Uterus (tissue), 4 donors: ENCODE results near the gene PRR35. TPM values are rescaled to one million over a fixed set of nuclear protein-coding genes. Genes with fewer than 3 reads are reported as not detected.

ENCODE experiments used
- DNase-seq, 2 donors: peaks; one replicate each; pipeline ENCODE4 v3.0.0-alpha.2; 2019 to 2020
- H3K27ac ChIP-seq, 2 donors: fragments of 200-600 bp; sonication (generic); 1 replicate in 1 of 2; 2 replicates in 1 of 2; pipeline ENCODE4 v1.5.1; 2016 to 2018
- H3K27me3 ChIP-seq, 2 donors: fragments of 200-600 bp; sonication (generic); one replicate each; pipeline ENCODE4 v1.5.1; 2018 to 2019; ENCODE audit warnings: control low read depth in 1 of 2
- H3K36me3 ChIP-seq, 2 donors: fragments of 200-600 bp; sonication (generic); one replicate each; pipeline ENCODE4 v1.5.1; 2019; ENCODE audit warnings: control low read depth in 1 of 2
- H3K4me1 ChIP-seq, 2 donors: fragments of 200-600 bp; sonication (generic); one replicate each; pipeline ENCODE4 v1.5.1; 2018 to 2019; ENCODE audit warnings: control low read depth in 1 of 2
- H3K4me3 ChIP-seq, 2 donors: fragments of 200-600 bp; sonication (generic); 1 replicate in 1 of 2; 2 replicates in 1 of 2; pipeline ENCODE4 v1.5.1; 2018 to 2019; ENCODE audit warnings: mild to moderate bottlenecking in 1 of 2
- H3K9me3 ChIP-seq, 2 donors: fragments of 200-600 bp; sonication (generic); one replicate each; pipeline ENCODE4 v1.5.1; 2019; ENCODE audit warnings: control low read depth in 1 of 2
- CTCF ChIP-seq, 4 experiments: fragments of 200-600 bp in 2 of 4; fragments of 450-650 bp in 2 of 4; sonication (generic) in 2 of 4; IDR thresholded peaks; one replicate each; pipeline ENCODE4 v1.5.1; 2016 to 2019; ENCODE audit warnings: antibody characterized with exemption in 4 of 4, mild to moderate bottlenecking in 2 of 4, moderate library complexity in 1 of 4
- POLR2A ChIP-seq, 2 donors: fragments of 450-650 bp; IDR thresholded peaks; one replicate each; pipeline ENCODE4 v1.6.1; 2016; ENCODE audit warnings: antibody characterized with exemption in 2 of 2, mild to moderate bottlenecking in 1 of 2, moderate library complexity in 1 of 2
- intact Hi-C: fragments of 100-400 bp; cut with DNase I; formaldehyde crosslinking; loops from one replicate; pipeline ENCODE4 v1.15.1; 2023; ENCODE audit warnings: low total_unique reads
- total RNA-seq, 4 donors: library from RNA; depleted of rRNA in 3 of 4; stranded (reverse); fragments of >200 nt in 3 of 4; gene quantifications; one replicate each; pipeline versions ENCODE4 v1.1.0 to v1.2.4, GENCODE V29; 2014 to 2023
- donor health status: DM: yes; HTN: yes; CAD: no.

The PRR35 gene
- total RNA-seq, 4 donors from 2014 or later = not detected

GRCh38 chr16:586645-587590 lies 26.7 kb downstream of the PRR35 start:
- H3K4me3 ChIP-seq = no peak overlapping the region
- H3K9me3 ChIP-seq = no peaks in the 10 kb centered on the region
- no peaks in the 10 kb centered on the region for H3K27me3 ChIP-seq
- no peak overlapping the region for H3K27ac ChIP-seq
- H3K4me1 ChIP-seq = peaks cover 0 to 21% of the 10 kb centered on the region in 2 donors
- H3K36me3 ChIP-seq = no peaks in the 10 kb centered on the region
- intact Hi-C loops = no loop called here
- TF ChIP-seq POLR2A (IDR thresholded peaks at IDR 0.05) = no peak
- no peak for TF ChIP-seq CTCF (IDR thresholded peaks at IDR 0.05)
- peak in 1 of 2 donors; percentile 38 for DNase-seq

- intact Hi-C loops = no loop called here
- Histone ChIP-seq H3K4me3 (peak overlapping the region; percentile 70 to 78), H3K36me3 (no peaks in the 10 kb centered on the region), H3K4me1 (peaks cover 0 to 21% of the 10 kb centered on the region in 2 donors), H3K27me3 (no peaks in the 10 kb centered on the region), H3K27ac (peak overlapping the region; percentile 97 to 98), H3K9me3 (no peaks in the 10 kb centered on the region)
- no peak for TF ChIP-seq CTCF (IDR thresholded peaks at IDR 0.05)
- no peak for TF ChIP-seq POLR2A (IDR thresholded peaks at IDR 0.05)
- peak in 1 of 2 donors; percentile 42 for DNase-seq
These were observed 28.4 kb downstream of the PRR35 start for GRCh38 chr16:588639-588888.

DNA sequence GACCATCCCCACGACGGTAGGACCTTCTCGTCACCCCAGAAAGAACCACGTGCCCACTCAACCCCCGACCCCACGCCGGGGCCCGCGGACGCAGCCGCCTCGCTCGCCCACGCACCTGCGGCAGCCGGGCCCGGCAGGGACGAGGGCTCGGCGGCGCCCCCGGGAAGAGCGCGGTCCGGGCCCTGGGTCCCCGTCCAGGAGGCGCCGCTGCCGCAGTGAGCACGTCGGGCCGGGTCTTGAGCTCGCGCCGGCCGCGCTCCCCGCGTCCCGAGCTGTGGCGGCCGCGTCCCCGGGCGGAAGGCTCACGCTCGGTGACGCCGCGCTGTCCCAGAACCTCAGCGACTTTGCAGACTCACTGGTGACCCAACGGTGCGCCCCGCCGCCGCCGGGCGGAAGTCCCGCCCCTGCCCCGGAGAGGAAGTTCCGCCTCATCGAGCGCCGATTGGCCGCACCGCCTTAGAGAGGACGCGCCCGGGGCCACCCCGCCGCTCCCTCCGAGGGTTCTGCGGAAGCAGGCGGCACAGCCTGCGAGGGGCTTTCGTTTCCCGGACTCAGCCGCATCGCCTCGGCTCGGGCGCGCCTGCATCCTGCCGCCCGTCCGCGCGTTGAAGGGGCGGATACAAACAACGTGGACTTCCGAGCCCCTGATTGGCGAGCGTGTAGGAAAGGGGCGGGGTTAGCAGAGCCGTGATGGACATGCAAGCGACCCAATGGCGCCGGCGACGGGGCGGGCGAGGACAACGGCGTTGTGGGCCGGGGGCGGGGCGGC lies 28.9 kb downstream of the PRR35 start:
- peaks cover 0 to 21% of the 10 kb centered on the region in 2 donors for H3K4me1 ChIP-seq
- peak; percentile 96 to 97 for DNase-seq
- H3K27ac ChIP-seq = peak overlapping the region; percentile 97 to 98
- H3K36me3 ChIP-seq = no peaks in the 10 kb centered on the region
- no peaks in the 10 kb centered on the region for H3K27me3 ChIP-seq
- peak overlapping the region; percentile 70 to 78 for H3K4me3 ChIP-seq
- H3K9me3 ChIP-seq = no peaks in the 10 kb centered on the region
- TF ChIP-seq CTCF (IDR thresholded peaks at IDR 0.05) (peak in 1 of 4 experiments; percentile 23), POLR2A (IDR thresholded peaks at IDR 0.05) (peak; percentile 70 to 81)
- intact Hi-C loops = no loop called here

DNA sequence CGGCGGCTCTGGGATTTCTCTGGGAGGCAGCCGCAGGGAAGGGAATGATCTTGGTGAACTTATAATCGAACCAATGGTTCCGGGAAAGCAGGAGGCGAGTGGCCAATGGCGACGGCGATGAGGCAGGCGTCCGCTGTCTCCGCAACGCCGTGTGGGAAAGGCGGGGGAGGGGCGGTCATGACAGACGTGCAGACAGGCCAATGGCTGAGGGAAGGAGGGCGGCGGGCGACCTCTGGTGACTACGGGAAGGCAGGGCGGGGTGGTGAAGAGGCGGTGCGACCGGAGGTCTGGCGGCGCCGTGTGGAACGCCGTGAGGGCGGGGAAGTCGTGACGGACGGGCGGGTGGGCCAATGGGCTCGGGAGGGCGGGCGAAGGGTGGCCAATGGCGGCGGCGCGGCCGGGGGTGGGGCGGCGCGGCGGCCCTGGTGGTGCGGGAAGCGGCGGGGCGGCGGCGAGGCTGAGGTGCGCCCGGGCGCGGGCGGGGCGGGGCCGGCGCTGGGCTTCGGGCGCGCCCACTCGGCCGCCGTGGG lies 29.5 kb downstream of the PRR35 start, which contains the start of gene RAB40C:
Gene RAB40C, plus strand, starts transcription at position 409 of the 530 bp plus-strand sequence. CDS start 226 bp downstream, outside the sequence.
- Histone ChIP-seq H3K36me3 (no peaks in the 10 kb centered on the region), H3K9me3 (no peaks in the 10 kb centered on the region), H3K4me3 (peak within 1 kb of the TSS; percentile 72 to 90), H3K27me3 (no peaks in the 10 kb centered on the region), H3K27ac (peak within 1 kb of the TSS; percentile 97 to 98), H3K4me1 (peaks cover 0 to 21% of the 10 kb centered on the region in 2 donors)
- peak; percentile 98 to 99 for DNase-seq
- intact Hi-C loops = no loop called here
- TF ChIP-seq POLR2A (IDR thresholded peaks at IDR 0.05) (no peak), CTCF (IDR thresholded peaks at IDR 0.05) (peak in 2 of 4 experiments; percentile 9 to 14)
